HG03280 (cell line): ENCODE measurements around the gene KMT5C.

Experiments used
- ATAC-seq: cut with Tn5 transposase; IDR thresholded peaks from one replicate; pipeline ENCODE4 v1.9.1; 2021; ENCODE audit warnings: mild to moderate bottlenecking, moderate library complexity; ENCODE audit not compliant: unreplicated experiment

KMT5C gene

DNA sequence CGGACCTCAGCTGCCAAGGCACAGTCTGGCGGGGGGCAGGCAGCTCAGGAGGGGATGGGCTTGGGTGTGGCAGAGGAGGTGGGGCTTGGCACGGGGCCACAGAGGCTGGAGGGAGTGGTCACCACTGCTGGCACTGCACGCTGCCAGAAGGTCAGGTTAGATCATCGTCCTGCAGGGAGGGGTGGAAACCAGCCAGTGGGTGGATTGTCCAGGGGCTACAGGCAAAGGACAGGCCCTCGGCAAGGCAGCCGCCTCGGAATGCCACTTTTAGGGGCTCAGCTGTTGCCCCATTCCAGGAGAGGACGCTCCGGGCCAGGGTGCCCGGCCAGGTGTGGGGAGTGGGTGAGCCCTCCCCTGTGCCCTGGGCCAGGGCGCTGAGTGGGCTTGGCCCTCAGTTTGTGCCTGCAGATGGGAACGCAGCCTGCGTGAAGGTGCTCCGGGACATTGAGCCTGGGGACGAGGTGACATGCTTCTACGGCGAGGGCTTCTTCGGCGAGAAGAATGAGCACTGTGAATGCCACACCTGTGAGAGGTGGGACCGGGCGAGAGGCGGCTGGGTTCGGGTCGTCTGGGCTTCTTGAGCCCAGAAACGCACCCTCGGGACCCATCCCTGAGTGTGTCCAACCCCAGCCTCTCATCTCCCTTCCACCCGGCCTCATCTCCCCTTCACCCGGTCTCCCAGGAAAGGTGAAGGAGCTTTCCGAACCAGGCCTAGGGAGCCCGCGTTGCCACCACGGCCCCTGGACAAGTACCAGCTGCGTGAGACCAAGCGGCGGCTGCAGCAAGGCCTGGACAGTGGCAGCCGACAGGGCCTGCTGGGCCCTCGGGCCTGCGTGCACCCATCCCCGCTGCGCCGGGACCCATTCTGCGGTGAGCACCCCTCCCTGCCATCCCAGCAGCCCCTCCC lies 6.4 kb downstream of the KMT5C start:
- no peak for ATAC-seq

- no peak for ATAC-seq
Observed at GRCh38 chr19:55346725-55347441, 7.2 kb downstream of the KMT5C start.

DNA sequence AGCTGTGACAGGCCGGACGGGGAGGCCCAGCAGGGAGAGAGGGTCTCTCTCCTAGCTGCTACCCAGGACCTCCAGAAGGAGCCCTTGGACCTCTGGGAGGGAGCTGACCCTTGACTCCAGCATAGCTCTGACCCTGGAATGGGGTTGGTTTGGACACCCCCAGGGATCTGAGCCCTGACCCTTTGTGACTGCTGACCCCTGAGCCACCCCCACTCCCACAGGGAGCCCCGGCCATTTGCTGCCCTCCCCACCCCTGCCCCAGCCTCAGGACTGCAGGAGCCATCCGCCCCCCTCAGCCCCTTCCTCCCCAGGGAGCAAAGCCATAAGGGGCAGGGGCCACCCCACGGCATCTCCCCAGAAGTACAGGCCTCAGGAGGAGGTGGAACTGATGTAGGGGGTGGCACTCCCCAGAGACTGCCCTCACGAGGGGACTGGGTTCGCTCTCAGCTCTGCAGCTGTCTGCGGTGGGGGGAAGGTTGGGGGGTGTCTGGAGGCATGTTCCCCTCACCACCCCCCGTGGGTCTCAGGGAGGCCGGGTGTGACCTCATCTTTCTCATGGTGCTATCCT lies 7.8 kb downstream of the KMT5C start:
- ATAC-seq: no peak

DNA sequence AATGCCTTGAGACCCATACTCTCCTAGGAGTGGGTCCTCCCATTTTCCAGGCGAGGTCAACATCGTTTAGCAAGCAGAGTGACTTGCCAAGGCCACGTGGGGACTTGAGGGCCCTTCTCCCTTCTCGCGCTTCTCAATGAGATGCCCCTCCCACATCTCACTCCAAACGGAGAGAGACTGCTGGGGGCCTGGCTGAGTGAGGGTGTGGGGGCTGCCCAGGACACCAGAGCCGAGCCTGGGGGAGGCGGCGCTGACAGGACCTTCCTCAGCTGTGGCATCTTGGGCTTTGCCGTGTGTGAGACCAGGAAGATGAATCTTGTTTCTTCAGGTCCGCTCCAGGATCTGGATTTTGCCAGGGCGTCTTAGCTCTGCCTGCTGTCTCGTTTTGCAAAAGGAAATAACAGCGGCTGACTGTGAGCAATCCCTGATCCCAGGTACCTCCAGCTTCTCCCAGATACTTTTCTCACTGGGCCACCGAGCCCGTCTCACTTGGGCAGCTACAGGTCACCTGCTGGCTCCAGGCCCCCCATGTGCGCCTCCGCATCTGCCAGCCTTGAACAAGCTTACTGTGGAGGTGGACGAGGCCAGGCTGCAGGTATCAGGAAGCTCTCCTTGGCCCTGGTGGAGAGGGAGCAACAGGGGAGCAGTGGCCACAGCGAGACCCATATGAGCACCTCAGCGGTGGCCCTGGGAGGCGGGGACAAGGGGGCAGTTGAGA lies 8.8 kb downstream of the KMT5C start:
- ATAC-seq: no peak

- no peak for ATAC-seq
Observed at GRCh38 chr19:55350620-55351315, 11.1 kb downstream of the KMT5C start.

DNA sequence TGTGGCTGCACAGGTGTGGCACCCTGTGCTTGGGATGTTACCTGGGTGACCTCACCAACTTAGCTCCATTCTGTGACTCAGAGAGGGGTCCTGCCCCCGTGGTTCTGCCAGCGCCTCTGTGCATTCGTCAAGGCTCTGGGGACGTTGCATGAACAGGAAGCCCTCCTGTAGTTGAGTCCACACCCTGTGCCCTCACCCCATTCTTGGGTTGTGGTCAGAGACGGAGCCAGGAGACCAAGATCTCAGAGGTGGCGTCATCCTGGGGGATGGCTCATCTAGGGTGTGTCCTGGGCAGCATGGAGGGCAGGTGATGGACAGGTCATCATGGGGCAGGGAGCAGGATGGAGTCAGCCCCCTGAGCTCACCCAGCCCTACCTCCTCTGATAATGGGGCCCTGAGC lies 12.4 kb downstream of the KMT5C start:
- no peak for ATAC-seq

DNA sequence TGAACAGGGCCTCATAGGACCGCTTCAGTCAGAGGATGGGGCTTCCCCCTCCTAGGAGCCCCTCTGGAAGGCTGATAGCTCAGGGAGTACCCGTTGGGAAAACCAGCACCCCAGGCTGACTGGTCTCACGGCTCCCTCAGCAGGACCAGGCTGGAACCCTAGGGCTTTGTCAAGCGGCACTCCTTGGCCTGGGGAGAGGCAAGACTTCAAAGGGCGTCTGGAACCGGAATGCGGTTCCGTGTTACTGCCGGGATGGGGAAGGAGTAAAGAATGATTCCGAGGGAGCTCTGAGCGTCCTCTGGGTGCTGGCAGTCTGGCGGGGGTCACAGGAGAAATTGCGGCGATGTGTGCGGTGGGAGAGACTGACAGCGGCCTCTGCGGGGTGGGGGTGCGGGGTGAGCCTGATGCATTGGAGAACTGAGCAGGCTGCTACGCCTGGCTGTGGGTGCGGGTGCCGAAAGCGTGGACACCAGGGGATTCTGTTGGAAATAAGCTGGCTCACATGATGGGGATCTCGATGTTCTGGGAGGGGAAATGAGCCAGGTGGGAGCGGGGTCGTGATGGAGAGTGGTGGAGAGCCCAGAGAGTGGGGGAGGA lies 13.0 kb downstream of the KMT5C start:
- no peak for ATAC-seq

DNA sequence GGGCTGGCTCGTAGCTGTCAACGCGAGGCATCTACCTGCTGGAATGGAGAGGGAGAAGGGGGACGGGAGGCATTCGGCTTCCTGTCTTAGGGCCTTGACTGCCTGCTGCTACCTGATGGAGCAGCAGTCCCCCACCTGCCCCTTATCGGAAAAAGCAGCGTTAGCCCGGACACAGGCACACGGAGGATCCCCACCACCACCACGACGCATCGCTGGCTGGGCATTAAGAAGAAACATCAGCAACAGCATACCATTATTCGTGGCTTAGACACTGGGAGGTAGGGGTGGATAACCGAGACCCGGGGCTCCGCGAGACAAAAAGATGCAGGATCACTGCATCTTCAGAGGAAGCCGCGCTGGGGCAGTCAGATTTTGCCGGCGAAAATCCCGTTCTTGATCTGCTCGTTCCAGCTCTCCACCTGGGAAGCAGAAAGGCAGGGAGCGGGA lies 13.7 kb downstream of the KMT5C start:
- no peak for ATAC-seq

- ATAC-seq: no peak
Observed at GRCh38 chr19:55353803-55354697, 14.4 kb downstream of the KMT5C start.

DNA sequence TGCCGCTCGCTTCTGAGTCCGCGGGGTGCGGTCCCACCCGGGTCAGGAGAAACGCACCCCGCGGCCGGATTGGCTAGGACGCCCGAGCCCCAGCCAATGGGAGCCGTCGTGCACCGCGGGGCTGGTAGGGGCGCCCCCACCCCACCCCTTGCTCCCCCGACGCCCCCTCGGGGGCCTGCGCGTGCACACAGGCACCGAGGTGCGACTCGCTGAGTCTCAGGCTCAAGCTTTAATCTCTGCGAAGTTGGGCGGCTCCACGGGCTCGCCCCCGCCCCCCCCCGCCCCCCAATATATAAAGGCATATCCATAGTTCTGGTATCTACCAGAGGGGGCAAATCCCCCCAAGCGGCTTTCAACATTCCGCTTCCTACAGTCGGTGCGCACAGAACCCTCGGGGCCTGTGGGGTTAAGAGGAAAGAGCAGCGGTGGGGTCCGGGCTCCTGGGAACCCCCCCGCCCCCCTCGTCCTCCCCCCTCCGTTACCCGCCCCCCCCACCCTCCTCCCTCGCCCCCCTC lies 15.1 kb downstream of the KMT5C start, which contains the start of gene COX6B2:
Gene COX6B2 (minus strand): TSS at position 22 of the 515 bp plus-strand sequence. CDS start 198 bp downstream, outside the sequence.
- no peak for ATAC-seq

DNA sequence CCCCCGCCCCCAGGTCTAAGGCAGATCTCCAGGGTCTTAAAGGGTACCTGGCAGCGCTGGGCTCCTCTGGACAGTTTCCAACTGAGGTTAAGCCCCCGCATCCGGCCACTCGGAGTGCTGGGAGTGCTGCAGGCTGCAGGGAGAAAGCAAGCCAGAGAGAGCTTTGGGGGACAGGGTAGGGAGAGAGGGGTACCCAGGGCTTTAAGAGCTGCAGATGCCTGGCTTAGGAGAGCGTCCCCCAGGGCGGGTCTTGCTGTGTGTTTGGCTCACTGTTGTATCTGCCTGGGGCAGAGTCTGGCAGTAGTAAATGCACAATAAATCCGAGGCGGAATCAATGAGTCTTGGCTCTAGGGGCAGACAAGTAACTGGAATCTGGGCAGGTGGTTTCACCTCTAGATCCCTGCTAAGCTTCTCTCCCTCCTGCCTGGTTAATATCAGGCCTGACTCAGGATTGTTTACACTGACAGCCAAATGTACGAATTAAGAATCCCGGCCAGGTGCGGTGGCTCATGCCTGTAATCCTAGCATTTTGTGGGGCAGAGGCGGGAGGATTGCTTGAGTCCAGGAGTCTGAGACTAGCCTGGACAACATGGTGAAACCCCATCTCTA lies 15.6 kb downstream of the KMT5C start:
- no peak for ATAC-seq

- ATAC-seq: no peak
Observed at GRCh38 chr19:55358493-55358892, 18.8 kb downstream of the KMT5C start.

- ATAC-seq: no peak
Observed at GRCh38 chr19:55358943-55359908, 19.6 kb downstream of the KMT5C start.

- no peak for ATAC-seq
Observed at GRCh38 chr19:55360902-55361301, 21.2 kb downstream of the KMT5C start.

DNA sequence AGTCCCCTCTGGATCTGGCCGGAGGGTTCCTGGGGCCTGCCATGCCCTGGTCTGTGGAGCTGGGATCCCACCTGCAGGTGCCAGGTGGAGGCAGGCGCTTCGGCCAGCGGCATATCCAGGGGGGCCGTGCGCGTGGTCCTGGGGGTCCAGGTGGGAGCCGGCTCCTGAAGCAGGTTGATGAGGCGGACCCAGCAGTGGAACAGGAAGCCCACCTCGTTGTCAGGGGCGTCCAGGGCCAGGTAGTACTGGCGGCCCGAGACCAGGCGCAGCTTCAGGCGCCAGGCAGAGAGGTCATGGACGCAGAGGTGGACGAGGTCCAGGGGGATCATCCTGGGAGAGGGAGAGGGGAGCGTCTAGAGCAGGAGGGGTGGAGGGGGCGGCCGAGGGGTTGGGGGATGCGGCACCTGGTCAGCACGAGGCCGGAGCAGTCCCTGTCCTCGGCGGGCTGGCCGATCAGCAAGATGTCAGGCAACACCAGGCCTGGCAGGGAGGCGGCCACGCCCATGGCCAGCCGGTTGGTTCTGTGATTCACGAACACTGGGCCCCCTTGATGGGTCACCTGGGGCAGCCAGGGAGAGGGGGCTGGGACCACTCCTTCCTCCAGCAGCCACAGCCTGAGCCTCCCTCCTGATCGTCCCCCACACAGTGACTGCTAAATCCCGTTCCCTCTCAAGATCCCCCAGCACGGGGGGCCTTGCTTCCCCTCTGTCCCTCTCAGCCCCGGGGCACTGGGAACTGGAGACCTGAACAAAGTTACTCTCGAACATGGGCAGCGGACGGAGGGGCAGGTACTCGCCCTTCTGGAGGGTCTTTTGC lies 22.7 kb downstream of the KMT5C start:
- no peak for ATAC-seq

DNA sequence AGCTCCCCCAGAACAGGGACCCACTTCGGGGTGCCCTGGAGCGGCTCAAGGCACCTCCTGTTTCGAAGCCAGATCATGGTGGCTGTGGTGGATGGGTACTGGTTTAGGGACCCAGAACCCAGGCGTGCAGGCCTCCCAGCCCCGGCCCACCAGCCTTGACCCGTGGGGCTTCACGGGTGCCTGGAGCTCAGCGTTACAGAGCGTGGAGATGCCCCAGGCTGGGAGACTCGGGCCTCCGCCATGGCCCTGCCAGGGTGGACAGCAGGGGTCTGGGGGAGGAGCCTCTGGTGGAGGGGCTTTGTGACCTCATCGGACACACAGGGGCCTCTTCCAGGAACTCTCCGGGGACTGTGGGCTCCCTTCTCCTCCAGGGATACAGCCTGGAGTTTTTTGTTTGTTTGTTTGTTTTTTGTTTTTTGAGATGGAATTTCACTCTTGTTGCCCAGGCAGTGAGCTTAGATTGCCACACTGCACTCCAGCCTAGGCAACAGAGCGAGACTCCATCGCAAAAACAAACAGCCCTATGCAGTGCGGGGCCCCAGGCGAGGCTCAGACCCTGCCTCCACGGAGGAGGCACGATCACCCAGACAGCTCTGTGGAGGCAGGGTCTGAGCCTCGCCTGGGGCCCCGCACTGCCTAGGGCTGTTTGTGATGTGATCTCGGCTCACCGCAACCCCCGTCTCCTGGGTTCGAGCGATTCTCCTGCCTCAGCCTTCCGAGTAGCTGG lies 23.5 kb downstream of the KMT5C start, which contains the start of gene GARIN5B:
Gene GARIN5B (minus strand): TSS at position 271 of the 727 bp plus-strand sequence. CDS start 194 bp downstream, at position 77.
- ATAC-seq: no peak
